SK-N-SH (cell line): ENCODE data around the gene COL17A1.

Source experiments
- CTCF ChIP-seq: fragments of 200-600 bp; sonication (generic); IDR thresholded peaks from 2 replicates; pipeline ENCODE4 v1.6.1; 2017; ENCODE audit warnings: antibody characterized with exemption, mild to moderate bottlenecking, moderate library complexity
- JUND ChIP-seq: IDR thresholded peaks from 2 replicates; pipeline ENCODE4 v1.4.0; 2012

- no peak for TF ChIP-seq JUND
- TF ChIP-seq CTCF: no peak
Observed at GRCh38 chr10:104034401-104035193, 51.1 kb downstream of the COL17A1 start.
